Ishikawa (cell line): Measurements from ENCODE around the gene CIBAR2.

Experiments
- CEBPB ChIP-seq: IDR thresholded peaks from 2 replicates; pipeline ENCODE4 v1.6.1; 2012
- CREB1 ChIP-seq: IDR thresholded peaks from 2 replicates; pipeline ENCODE4 v1.6.1; 2012; ENCODE audit warnings: low read depth
- EGR1 ChIP-seq: IDR thresholded peaks from 2 replicates; pipeline ENCODE4 v1.6.1; 2012
- EP300 ChIP-seq: IDR thresholded peaks from 2 replicates; pipeline ENCODE4 v1.6.1; 2012; ENCODE audit warnings: borderline replicate concordance
- FOXM1 ChIP-seq: IDR thresholded peaks from 2 replicates; pipeline ENCODE4 v1.6.1; 2012; ENCODE audit warnings: low read depth, borderline replicate concordance
- MAX ChIP-seq: IDR thresholded peaks from 2 replicates; pipeline ENCODE4 v1.6.1; 2012
- NFIC ChIP-seq: IDR thresholded peaks from 2 replicates; pipeline ENCODE4 v1.6.1; 2012
- RAD21 ChIP-seq: IDR thresholded peaks from 2 replicates; pipeline ENCODE4 v1.6.1; 2012; ENCODE audit warnings: low read depth
- REST ChIP-seq: IDR thresholded peaks from 2 replicates; pipeline ENCODE4 v1.6.1; 2012; ENCODE audit warnings: low read depth, mild to moderate bottlenecking
- TAF1 ChIP-seq: IDR thresholded peaks from 2 replicates; pipeline ENCODE4 v1.6.1; 2012; ENCODE audit warnings: low read depth, mild to moderate bottlenecking
- TEAD4 ChIP-seq: IDR thresholded peaks from 2 replicates; pipeline ENCODE4 v1.6.1; 2012
- USF1 ChIP-seq: IDR thresholded peaks from 2 replicates; pipeline ENCODE4 v1.6.1; 2012
- YY1 ChIP-seq: IDR thresholded peaks from 2 replicates; pipeline ENCODE4 v1.6.1; 2012; ENCODE audit warnings: low read depth
- ZBTB7A ChIP-seq: IDR thresholded peaks from 2 replicates; pipeline ENCODE4 v1.6.1; 2012; ENCODE audit warnings: low read depth

The CIBAR2 gene

GRCh38 chr16:85126394-85126704 is 14.1 kb upstream of the CIBAR2 start:
- TF ChIP-seq MAX (peak; percentile 85), RAD21 (no peak)

GRCh38 chr16:85125570-85126393 is 13.5 kb upstream of the CIBAR2 start:
- TF ChIP-seq EP300 (no peak), CEBPB (no peak), NFIC (peak; percentile 42; the same call in 1 of the 2 replicates), REST (no peak)

- TF ChIP-seq CEBPB (no peak), YY1 (no peak), REST (no peak), ZBTB7A (no peak), CREB1 (no peak), EP300 (no peak), NFIC (no peak), USF1 (no peak), TEAD4 (no peak), FOXM1 (no peak)
These were observed 12.5 kb upstream of the CIBAR2 start for GRCh38 chr16:85124636-85125346.

GRCh38 chr16:85123891-85124635 is 11.8 kb upstream of the CIBAR2 start:
- TF ChIP-seq TAF1 (no peak), NFIC (no peak), EGR1 (no peak), EP300 (no peak; the same call in 1 of the 2 replicates), USF1 (no peak), FOXM1 (no peak), CEBPB (no peak), RAD21 (no peak), TEAD4 (no peak), MAX (no peak), ZBTB7A (no peak)

- no peak for TF ChIP-seq TAF1
These were observed 7.7 kb upstream of the CIBAR2 start for GRCh38 chr16:85120006-85120340.

- no peak for TF ChIP-seq NFIC
These were observed 5.1 kb upstream of the CIBAR2 start for GRCh38 chr16:85117418-85117817.
